OCI-LY1 (cell line): ENCODE data around the gene PTPRN2.

ENCODE experiments used
- H2AFZ ChIP-seq: fragments of 200-600 bp; sonication (generic), shearing (Covaris generic); 2 replicates; pipeline ENCODE4 v1.6.0; 2014; ENCODE audit warnings: antibody characterized with exemption, mild to moderate bottlenecking, low read length
- H3F3A ChIP-seq: fragments of 200-600 bp; sonication (generic), shearing (Covaris generic); 2 replicates; pipeline ENCODE4 v1.6.0; 2014; ENCODE audit warnings: mild to moderate bottlenecking, antibody characterized with exemption, low read length, moderate library complexity; ENCODE audit not compliant: insufficient read depth
- H3K27ac ChIP-seq: fragments of 200-600 bp; sonication (generic); 2 replicates; pipeline ENCODE4 v1.5.1; 2014; ENCODE audit warnings: low read length, mixed run types, mild to moderate bottlenecking, low read depth; ENCODE audit not compliant: poor library complexity, severe bottlenecking
- H3K27me3 ChIP-seq: fragments of 200-600 bp; sonication (generic); 2 replicates; pipeline ENCODE4 v1.6.0; 2014; ENCODE audit warnings: antibody characterized with exemption, mild to moderate bottlenecking, low read length, moderate library complexity; ENCODE audit not compliant: insufficient read depth
- H3K36me3 ChIP-seq: fragments of 200-600 bp; sonication (generic); 2 replicates; pipeline ENCODE4 v1.6.1; 2014; ENCODE audit warnings: mild to moderate bottlenecking, antibody characterized with exemption, low read length, moderate library complexity, mixed read lengths; ENCODE audit not compliant: insufficient read depth
- H3K4me1 ChIP-seq: fragments of 200-600 bp; sonication (generic); 2 replicates; pipeline ENCODE4 v1.5.1; 2014; ENCODE audit warnings: mild to moderate bottlenecking, low read length, moderate library complexity; ENCODE audit not compliant: insufficient read depth, severe bottlenecking
- H3K4me2 ChIP-seq: fragments of 200-600 bp; sonication (generic), shearing (Covaris generic); 2 replicates; pipeline ENCODE4 v1.6.1; 2014; ENCODE audit warnings: low read length
- H3K4me3 ChIP-seq: fragments of 200-600 bp; sonication (generic); 2 replicates; pipeline ENCODE4 v1.5.1; 2014; ENCODE audit warnings: low read length, low read depth, mild to moderate bottlenecking, mixed read lengths; ENCODE audit not compliant: poor library complexity, severe bottlenecking
- H3K79me2 ChIP-seq: fragments of 200-600 bp; shearing (Covaris generic); 2 replicates; pipeline ENCODE4 v1.6.1; 2016; ENCODE audit warnings: mixed run types, low read length, mixed read lengths; ENCODE audit not compliant: insufficient read depth
- H3K9ac ChIP-seq: fragments of 200-600 bp; sonication (generic), shearing (Covaris generic); 2 replicates; pipeline ENCODE4 v1.6.1; 2014; ENCODE audit warnings: mild to moderate bottlenecking, low read length, mixed read lengths
- H3K9me2 ChIP-seq: fragments of 200-600 bp; sonication (generic), shearing (Covaris generic); 2 replicates; pipeline ENCODE4 v1.6.1; 2014; ENCODE audit warnings: low read depth, mild to moderate bottlenecking, low read length, mixed read lengths
- H3K9me3 ChIP-seq: fragments of 200-600 bp; shearing (Covaris generic); 2 replicates; pipeline ENCODE4 v1.6.1; 2014; ENCODE audit warnings: low read length, mixed read lengths
- H4K20me1 ChIP-seq: fragments of 200-600 bp; sonication (generic), shearing (Covaris generic); 2 replicates; pipeline ENCODE4 v1.6.0; 2016; ENCODE audit warnings: mild to moderate bottlenecking, low read length; ENCODE audit not compliant: insufficient read depth
- CTCF ChIP-seq: fragments of 200-600 bp; sonication (generic), shearing (Covaris generic); IDR thresholded peaks from 2 replicates; pipeline ENCODE4 v1.5.1; 2017; ENCODE audit warnings: mild to moderate bottlenecking, antibody characterized with exemption, low read length, moderate library complexity, mixed read lengths
- EZH2 ChIP-seq: fragments of 200-600 bp; sonication (generic), shearing (Covaris generic); IDR thresholded peaks from 2 replicates; pipeline ENCODE4 v1.8.0; 2017; ENCODE audit warnings: borderline replicate concordance, mixed run types, mild to moderate bottlenecking, antibody characterized with exemption, low read length, moderate library complexity, mixed read lengths

The PTPRN2 gene

GRCh38 chr7:158606671-158607424, 19.2 kb upstream of the PTPRN2 start:
- H3K9me2 ChIP-seq, result no peaks in the 10 kb centered on the region
- peaks cover 22% of the 10 kb centered on the region; the same call in 1 of the 2 replicates for H3K36me3 ChIP-seq
- no peaks in the 10 kb centered on the region for H4K20me1 ChIP-seq
- H3K4me1 ChIP-seq, result peaks cover 12% of the 10 kb centered on the region
- H3K27ac ChIP-seq, result no peak overlapping the region
- H3K9ac ChIP-seq, result no peak overlapping the region
- no peaks in the 10 kb centered on the region for H3K27me3 ChIP-seq
- no peaks in the 10 kb centered on the region for H3K79me2 ChIP-seq
- TF ChIP-seq CTCF (no peak), EZH2 (no peak)
- H3F3A ChIP-seq, result no peaks in the 10 kb centered on the region
- H3K9me3 ChIP-seq, result no peaks in the 10 kb centered on the region
- H3K4me3 ChIP-seq, result no peak overlapping the region
- H3K4me2 ChIP-seq, result no peak overlapping the region
- H2AFZ ChIP-seq, result no peak overlapping the region

GRCh38 chr7:158606129-158606528, 18.5 kb upstream of the PTPRN2 start:
- Histone ChIP-seq H3K27ac (no peak overlapping the region), H3K9me3 (no peaks in the 10 kb centered on the region), H3F3A (no peaks in the 10 kb centered on the region), H3K9me2 (no peaks in the 10 kb centered on the region), H3K4me3 (no peak overlapping the region), H3K9ac (no peak overlapping the region), H3K79me2 (no peaks in the 10 kb centered on the region), H3K4me1 (peaks cover 12% of the 10 kb centered on the region), H3K27me3 (no peaks in the 10 kb centered on the region), H3K36me3 (peaks cover 22% of the 10 kb centered on the region; the same call in 1 of the 2 replicates), H2AFZ (no peak overlapping the region), H3K4me2 (no peak overlapping the region), H4K20me1 (no peaks in the 10 kb centered on the region)
- TF ChIP-seq EZH2, result no peak
- no peak for TF ChIP-seq CTCF

- H2AFZ ChIP-seq, result no peak overlapping the region
- no peak overlapping the region for H3K4me3 ChIP-seq
- TF ChIP-seq EZH2 (no peak), CTCF (no peak)
- H3K4me2 ChIP-seq, result no peak overlapping the region
- no peak overlapping the region for H3K9ac ChIP-seq
- H3K27ac ChIP-seq, result no peak overlapping the region
- no peaks in the 10 kb centered on the region for H3K9me3 ChIP-seq
- no peaks in the 10 kb centered on the region for H3K27me3 ChIP-seq
- H4K20me1 ChIP-seq, result no peaks in the 10 kb centered on the region
- H3F3A ChIP-seq, result no peaks in the 10 kb centered on the region
- H3K4me1 ChIP-seq, result peaks cover 5% of the 10 kb centered on the region
- no peaks in the 10 kb centered on the region for H3K79me2 ChIP-seq
- no peaks in the 10 kb centered on the region for H3K9me2 ChIP-seq
- H3K36me3 ChIP-seq, result peaks cover 22% of the 10 kb centered on the region; the same call in 1 of the 2 replicates
Measured at GRCh38 chr7:158603773-158604755, 16.4 kb upstream of the PTPRN2 start.
